ENCODE measurements around the gene PICK1.

- TF ChIP-seq CTCF (IDR thresholded peaks at IDR 0.05) (no peak), POLR2AphosphoS5 (IDR thresholded peaks at IDR 0.05; ENCODE audit: insufficient read depth in 1 of 2, low read depth in 1 of 2) (no peak)
Observed at GRCh38 chr22:38028344-38029130, 28.7 kb upstream of the PICK1 start.

All from vagina (tissue), 2 donors.